ENCODE results near the gene OVAAL.
"Not testable (repeated sequence)": the region's sequence is repeated elsewhere in the genome, so short reads cannot be mapped to it uniquely, and the experiment has no call there.

Gene OVAAL

DNA sequence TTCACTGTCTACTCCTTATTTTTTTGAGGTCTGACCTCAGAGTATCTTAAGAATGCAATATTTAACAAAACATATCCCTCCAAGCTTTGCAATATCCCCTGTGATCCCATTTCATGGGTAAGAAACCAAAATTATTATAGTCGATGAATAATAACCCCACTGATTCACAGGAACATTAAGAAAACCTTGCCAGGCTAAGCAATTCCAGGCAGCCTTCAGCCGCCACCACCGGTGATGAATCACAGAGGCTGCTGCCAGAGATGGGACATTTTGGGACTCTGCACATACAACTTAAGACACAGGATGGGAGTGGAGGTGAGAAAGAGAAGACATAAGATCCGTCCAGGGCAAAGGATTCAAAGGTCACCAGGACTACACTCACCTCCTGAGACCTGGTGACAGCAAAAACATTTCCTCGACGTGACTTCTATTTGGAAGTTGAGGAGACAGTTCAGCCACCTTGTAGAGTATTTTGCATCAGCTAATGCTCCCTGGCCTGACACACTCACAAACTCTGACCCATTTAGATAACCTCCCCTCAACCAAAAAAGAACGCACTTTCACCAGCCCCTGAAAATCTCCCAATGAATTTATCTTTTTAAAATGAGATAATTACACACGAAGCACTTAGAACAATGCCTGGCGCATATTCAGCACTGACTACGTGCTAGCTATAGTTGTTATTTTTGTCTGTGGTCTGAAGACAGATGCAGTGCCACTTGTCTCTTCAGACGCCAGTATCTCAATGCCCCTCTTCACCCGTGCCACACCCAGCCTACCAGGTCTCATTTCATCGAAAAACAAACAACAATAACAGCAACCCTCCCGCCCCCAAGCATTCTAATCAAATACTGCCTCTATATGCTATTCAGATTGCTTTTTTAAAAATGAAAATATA, 17.8 kb upstream of the OVAAL start:
- DNase-seq = no peak

DNA sequence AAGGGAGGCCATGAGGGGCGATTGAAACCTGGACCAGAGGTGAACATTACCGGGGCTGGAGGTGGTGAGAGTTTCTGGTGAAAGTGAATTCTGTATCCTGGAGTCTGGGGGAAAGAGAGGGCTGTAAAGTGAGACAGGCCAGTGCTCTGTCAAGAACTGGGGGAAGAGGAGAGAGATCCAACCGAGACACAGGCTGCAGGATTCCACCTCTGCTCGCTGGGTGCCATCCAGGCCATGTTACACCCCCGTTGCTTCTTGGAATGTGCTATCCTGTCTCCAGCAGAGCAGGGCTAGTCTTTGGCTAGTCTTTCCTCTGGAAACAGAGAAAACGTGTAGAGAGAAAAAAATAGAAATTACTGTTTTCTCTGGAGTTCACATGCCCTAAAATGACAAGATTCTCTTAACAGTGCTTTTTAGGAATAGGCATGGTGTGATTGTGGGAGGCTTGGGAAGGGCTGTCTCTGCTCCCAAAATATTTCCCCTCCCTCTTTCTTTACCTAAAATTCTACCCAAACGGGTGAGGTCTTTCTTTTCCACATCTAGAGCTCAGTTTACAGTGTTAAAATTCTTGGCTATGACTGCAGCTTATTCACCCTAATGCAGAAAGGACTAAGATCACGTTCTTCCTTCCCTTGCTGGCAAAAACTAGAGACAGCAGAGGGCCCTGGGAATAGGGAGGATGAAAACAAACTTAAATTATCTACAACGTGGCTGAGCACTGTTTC, 16.5 kb upstream of the OVAAL start:
- DNase-seq = no peak

DNA sequence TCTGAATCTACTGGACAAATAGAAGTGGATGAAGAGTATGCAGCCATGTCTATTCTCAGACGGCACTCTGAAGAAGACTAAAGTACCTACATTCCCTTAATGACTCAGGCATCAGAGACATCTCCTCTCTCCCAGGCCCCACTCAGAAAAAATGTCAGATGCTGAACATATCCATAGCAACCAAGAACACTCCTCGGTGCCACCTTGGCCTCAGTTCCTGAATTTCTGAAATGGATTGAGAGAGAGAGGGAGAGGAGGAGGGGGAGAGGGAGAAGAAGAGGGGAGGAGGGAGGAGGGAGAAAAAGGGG, 16.0 kb upstream of the OVAAL start:
- no peak for DNase-seq

DNA sequence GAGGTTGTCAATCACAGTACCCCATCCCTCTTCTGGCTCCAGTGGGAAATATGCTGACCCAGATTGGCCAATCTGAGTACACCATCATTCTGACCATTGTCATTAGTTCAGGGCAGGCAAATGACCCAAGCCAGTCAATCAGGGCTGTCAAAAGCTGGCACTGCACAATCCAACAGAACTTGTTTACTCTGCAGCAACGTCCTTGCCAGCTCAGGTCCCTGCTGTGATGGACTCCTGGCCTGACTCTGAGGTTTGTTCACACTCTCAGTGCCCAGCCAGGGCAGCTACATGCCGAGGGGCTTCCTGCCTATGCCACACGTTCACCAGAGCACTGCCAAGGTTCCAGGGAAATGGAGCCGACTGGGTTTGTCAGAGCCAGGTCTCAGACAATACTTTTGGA, 14.7 kb upstream of the OVAAL start:
- DNase-seq = no peak

DNA sequence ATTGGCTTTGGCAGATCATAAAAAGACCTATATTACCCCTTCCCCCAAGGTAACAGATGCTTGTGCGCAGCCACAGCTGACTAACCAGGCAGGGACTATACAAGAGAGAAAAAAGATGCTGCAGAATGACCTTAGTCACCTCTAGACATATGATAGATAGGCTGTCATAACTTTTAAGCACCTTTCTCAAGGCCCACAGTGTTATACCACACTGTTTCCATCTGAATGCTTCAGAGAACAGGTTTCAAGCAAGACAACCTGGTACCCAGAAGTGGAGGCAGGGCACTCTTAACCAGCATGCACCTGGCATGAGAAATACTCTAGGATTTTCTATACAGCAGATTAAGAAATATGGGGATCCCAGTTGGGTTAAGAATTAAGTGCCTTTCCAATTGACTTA, 12.8 kb upstream of the OVAAL start:
- DNase-seq = no peak

DNA sequence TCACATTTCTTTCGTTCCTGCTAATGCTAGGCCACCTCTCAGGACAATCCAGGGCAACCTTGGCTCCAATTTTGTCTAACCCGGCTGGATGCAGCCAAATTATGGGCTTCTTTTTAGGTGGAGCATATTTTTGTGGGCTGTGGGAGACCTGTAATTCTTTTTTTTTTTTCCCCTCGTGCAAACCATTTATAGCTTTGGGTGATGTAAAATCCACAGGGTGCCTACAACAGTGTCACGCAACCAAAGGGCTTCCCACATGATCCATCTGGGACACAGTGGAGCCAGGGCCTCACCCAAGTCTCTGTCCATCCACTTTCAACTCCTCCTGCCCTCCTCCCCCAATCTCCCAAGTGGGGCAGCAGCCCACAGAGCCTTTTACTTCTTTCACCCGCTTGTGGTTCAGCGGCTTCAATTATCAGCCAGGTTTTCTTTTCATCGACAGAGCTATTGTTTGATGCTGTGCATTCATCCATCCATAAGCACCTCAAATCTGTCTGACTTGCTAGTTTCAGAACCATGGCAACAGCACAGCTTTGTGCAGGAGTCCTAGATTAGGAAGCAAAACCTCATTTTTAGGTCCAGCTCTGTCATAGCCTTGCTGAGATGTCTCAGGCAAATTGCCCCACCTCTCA, 10.0 kb upstream of the OVAAL start:
- no peak for DNase-seq

DNA sequence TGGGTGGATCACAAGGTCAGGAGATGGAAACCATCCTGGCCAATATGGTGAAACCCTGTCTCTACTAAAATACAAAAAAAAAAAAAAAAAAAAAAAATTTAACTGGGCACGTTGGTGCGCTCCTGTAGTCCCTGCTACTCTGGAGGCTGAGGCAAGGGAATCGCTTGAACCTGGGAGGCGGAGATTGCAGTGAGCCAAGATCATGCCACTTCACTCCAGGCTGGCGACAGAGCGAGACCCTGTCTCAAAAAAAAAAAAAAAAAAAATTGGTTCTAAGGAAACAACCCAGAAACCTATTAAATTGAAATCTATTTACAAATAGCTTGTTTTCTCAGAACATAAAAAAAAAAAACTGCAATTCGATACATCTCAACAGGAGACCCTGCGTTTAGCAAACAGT, 9.0 kb upstream of the OVAAL start:
- DNase-seq = not testable (repeated sequence)

DNA sequence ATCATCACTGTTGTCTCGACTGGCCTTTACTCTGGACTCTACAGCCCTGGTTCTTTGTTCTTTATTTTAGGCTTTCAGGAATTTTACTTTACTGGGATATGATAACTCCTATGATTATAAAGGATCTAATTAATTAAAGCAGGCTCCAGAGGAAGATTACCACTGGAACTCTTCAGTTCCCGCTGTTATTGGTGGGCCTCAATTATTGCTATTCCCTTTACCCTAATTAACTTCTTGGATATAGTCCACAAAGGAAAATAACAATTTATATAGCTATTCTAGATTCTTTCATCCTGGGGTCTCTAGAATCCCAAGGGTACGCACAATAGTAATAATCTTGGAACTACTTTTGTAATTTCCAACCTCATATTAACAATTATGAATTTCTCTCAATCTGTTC, 8.5 kb upstream of the OVAAL start:
- DNase-seq = no peak

DNA sequence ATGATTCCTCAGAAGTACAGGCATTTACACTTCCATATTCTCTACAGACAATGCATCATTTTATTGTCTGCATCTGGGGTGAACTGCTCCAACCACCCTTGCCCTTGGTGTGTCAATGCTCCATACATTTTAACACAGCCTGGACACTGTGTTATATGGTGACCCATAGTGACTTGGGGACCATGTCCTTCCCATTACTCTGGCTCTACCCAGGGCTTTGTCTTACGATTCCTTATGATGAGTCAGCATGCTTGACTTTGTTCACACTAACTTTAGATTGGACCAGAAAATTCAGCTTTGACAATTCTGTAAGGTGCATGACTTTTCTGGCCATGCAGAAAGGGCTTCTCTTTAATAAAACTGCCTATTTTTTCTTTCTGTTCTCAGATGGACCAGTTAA, 6.8 kb upstream of the OVAAL start:
- no peak for DNase-seq

DNA sequence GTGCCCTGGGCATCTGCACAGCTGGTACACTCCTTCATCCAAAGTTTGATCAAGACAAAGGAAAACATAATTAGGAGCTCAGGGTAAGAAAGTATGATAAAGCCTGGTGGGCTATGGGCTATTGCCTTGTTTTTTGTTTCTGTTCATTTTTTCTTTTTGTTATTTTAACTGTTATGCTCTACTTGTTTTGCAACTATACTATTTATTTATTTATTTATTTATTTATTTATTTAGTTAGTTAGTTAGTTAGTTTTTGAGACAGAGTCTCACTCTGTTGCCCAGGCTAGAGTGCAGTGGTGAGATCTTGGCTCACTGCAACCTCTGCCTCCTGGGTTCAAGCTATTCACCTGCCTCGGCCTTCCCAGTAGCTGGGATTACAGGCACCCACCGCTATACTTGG, 5.7 kb upstream of the OVAAL start:
- not testable (repeated sequence) for DNase-seq

DNA sequence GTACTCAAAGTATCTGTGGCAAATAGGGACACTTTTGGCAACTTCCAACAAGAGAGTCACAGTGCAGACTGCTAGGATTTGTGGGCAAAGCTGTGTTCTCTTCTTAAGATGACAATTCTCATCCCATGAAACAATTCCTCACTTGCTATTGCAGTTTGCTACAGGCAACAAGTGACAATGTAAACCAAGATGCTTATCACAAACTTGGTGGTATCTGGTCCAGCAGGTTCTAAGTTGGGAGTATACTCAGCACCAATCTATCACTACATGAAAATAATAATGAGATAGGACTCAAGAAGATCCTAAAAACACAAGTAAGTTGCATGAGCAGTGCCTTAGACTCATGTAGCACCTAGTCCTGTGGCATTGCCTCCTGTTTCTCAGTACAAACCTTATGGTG, 3.4 kb upstream of the OVAAL start:
- DNase-seq = no peak

DNA sequence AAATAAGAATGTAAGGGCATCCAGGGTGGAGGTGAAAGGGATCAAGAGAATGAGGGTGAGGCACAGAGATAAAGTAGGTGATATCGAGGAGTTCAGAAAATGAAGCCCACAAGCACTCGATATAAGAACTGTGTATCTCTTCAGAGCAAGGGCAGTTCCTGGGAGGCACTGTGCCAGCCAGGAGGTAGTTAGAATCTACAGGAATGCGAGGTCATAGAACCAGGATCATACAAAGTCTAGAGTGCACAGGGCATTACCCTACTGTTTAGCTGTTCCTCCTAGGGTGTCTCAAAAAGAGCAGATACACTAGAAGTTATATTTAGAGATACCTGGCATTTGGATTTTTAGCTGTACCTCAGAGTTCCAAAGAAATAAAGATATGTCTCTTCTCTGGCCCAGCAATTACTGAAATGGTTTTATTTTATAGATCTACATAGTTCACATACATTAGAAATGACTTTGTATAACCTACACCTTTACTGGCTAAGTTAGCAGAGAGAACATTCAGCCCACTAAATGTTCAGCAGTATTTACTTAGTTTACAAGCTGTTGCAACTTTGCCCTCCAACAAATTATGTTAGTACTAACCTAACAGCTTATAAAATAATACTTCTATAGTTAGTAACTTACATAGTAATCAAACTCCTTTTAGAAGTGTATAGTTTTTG, 1.6 kb downstream of the OVAAL start:
- no peak for DNase-seq

DNA sequence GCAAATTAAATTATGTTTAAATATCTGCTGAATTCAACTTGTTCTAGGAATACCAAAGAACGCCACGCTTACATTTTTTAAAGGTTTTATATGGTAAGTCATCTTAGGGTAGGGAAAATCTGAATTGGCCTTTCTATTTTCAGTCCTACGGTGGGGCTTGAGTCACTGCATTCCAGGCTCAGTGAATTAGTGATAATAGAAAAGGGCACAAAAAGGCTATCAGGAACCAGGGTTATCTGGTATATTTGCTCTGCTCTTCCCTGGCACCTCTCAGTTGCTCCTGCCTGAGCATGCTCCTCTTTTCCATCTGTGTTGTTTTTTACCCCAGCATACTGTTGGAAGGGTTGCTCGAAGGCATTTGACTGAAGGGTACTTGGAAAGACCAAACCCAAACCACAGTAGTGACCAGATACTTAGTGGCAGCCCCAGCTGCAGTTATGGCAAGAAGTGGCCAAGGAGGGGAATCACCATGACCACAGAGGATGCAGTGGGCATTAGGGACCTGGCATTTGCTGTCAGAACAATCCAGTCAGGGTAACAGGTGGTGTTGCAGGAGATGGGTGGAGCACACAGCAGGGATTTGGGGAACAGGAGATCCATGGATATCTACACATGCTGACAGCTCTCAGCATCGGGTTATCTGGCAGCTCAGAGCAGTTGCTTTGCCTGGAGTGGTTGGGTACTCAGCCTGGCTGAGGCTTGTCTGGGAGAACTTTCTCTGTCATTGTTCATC, 2.3 kb downstream of the OVAAL start:
- no peak for DNase-seq

DNA sequence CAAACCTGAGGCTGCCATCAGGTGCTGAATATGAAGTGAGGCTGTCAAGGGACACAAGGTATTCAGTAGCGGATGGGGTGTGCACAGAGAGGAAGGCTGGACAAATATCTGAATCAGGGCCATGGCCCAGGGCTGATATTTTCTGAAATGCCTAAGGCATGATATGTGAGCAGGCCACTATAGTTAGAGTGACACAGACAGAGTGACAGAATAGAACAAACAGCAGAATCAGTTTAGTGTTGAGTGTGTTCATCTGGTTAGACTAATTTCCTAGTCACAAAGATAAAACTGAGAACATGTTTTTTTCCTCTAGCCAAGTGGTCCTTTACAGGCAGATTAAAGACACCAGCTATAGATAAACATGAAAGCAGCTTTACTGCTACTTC, 3.9 kb downstream of the OVAAL start:
- DNase-seq = no peak

DNA sequence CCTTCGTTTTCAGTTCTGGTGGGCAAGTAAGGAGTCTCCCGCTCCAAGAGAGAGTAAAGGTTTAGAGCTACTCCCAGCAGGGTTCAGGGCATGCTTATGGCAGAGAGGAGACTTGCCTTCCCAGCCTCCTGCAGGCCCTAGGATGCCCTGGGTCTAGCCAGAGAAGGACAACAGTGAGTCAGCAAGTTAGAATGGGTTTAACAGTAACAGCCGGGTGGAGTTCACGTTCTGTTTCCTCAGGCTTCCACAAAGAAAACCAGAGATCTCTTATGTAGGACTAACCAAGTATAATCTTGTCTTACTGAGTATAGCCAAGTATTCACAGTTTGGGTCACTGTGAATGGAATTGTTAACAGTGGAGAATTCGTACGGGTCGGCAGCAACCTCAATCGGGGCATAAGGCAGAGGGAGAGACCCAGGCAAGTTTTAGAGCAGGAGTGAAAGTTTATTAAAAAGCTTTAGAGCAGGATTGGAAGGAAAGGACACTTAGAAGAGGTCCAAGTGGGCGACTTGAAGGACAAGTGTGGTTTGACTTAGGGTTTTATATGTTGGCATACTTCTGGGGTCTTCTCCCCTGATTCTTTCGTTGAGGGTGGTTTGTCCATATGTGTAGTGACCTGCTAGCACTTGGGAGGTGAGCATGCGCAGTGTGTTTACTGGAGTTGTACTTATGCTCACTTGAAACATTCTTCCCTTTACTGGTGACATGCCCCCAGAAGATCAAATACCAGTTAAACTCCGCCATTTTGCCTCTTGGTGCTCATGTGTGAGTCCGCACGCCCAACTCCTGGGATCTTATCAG, 4.5 kb downstream of the OVAAL start:
- DNase-seq = no peak

DNA sequence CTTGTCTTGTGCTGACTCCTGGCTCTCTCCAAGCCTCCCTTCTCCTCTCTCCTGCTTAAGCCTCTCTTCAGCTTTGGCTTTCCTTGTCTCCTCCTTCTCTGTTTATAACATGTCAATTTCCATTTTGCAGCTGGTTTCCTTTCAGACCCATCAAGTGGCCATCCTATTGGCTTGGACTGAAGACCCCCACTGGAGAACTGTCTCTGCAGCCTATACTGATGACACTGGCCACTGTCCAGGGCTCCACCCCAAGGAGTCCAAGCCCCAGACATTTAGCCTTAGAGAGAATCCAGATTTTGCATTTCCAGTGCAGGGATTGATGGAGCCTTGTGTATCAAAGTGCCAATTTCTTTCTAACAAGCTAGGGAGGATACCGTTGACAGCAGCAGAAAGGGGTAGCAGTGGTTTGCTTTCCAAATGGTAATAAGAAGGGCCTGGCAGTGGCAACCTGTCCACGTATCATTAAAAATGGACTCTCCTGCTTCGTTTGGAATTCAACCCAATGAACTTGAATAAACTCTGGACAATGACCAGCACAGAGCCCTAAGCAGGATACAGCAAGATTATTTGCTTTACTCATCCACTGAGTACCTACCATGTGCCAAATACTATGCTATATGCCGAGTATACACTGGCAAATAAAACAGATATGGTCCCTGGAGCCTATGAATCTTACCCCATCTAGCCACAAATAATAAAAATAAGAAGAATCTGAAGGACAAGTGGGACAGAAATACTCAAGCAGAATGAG, 6.5 kb downstream of the OVAAL start:
- DNase-seq = no peak

DNA sequence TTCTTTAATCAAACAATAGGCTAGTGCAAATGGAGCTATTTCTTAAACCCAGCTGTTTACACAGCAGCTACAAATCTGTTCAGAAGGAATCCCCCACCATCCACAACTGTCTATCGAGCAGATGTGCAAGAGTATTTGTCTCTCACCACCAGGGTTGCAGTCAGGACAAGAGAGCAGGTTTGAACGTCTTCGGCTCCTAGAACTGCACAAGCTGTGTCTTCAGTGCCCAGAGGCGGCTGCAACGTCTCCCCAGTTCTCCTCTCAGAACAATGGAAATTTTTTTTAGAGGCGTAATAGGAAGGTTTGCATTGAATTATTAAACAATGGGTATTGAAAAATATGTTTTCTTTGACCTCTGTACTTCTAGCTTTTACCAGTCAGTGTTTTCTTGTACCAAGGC, 7.3 kb downstream of the OVAAL start:
- DNase-seq = no peak

DNA sequence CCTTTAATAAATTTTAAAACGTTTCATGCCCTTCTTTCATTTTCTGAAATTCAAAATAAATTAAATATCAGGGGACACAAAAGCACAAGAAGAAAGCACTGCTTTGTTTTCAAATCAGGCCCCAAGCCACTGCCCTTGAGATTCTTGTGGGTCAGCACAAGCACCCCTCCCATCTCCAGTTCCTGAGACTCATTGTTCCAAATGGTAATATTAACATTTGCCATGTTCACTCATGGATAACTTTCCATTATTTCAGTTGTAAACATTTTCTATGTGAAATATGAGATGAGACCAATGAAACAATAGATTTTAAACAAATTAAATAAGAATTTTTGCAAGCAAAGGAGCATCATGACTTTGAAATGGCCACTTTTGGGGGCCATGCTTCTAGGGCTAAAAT, 7.7 kb downstream of the OVAAL start:
- DNase-seq = no peak

DNA sequence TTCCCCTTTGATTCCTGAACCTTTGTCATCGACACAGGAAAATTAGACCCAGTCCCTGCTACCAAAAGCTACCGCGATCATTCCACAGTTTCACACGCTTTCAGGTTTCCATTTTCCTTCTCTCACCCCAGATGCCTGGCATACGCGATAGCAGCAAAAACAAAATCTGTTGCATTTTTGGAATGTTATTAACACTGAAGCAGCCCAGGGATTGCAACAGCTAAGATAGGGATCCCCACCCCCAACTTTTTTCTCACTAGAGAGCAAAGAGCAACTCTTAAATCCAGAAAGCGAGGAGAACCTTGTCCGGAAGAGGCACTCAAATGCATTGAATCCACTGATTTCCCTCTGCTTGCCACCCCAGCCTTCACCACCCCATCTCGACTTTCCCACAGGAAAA, 8.9 kb downstream of the OVAAL start:
- no peak for DNase-seq

DNA sequence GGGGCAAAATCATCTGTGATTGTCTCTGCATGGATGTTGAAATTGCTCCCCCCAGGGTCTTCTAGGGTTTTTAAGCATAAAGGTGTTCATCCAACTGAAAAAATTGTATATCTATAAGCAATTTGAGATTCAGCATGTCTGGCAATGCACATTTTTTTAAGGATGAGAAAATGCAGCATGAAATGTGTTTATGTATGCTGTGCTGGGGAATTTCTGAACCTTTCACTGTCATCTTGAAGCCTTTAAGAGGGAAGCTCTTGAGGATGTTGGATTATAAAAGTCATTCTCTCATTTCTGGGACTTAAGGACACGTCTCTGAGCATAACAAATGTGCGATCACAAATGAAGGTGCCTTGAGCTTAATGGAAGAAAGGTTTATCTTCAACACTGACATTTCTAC, 9.4 kb downstream of the OVAAL start:
- no peak for DNase-seq

Data from NCI-H526 treated with DMSO at 0.1 percent for 48 hours (cell line).